Activated CD8-positive, alpha-beta T cell treated with anti-CD3 and anti-CD28 coated beads for 36 hours (primary cell): ENCODE data around the gene RNF224. TPM values are rescaled to one million over a fixed set of nuclear protein-coding genes. Genes with fewer than 3 reads are reported as not detected.

ENCODE experiments used
- ATAC-seq: fragments of 200-7000 bp; cut with Tn5 transposase; one replicate; pipeline ENCODE4 v1.10.0; 2021; ENCODE audit warnings: mild to moderate bottlenecking, moderate library complexity
- CTCF ChIA-PET: fragments of 350-600 bp; sonication (Branson Sonifier 250); formaldehyde crosslinking; loops from one replicate; lab custom pipeline; 2021; ENCODE audit warnings: antibody characterized with exemption; lab: Charles Lee
- POLR2A ChIA-PET: fragments of 350-600 bp; sonication (Branson Sonifier 250); formaldehyde crosslinking; loops from one replicate; lab custom pipeline; 2021; ENCODE audit warnings: antibody characterized with exemption; lab: Charles Lee
- DNase-seq: peaks from one replicate; pipeline ENCODE4 v3.0.0-alpha.2; 2020
- H3K27ac Mint-ChIP-seq: one replicate; pipeline ENCODE4 v1.8.0; 2021; ENCODE audit warnings: mild to moderate bottlenecking, mixed read lengths
- H3K27me3 Mint-ChIP-seq: one replicate; pipeline ENCODE4 v1.8.0; 2021; ENCODE audit warnings: mixed read lengths
- H3K36me3 Mint-ChIP-seq: one replicate; pipeline ENCODE4 v1.8.0; 2021; ENCODE audit warnings: low read depth, mixed read lengths
- H3K4me1 Mint-ChIP-seq: one replicate; pipeline ENCODE4 v1.8.0; 2021; ENCODE audit warnings: low read depth, mixed read lengths
- H3K4me3 Mint-ChIP-seq: one replicate; pipeline ENCODE4 v1.8.0; 2021; ENCODE audit warnings: mild to moderate bottlenecking, moderate library complexity, mixed read lengths
- H3K9me3 Mint-ChIP-seq: one replicate; pipeline ENCODE4 v1.8.0; 2021; ENCODE audit warnings: mixed read lengths
- CTCF ChIP-seq: fragments of 200-600 bp; IDR thresholded peaks from one replicate; pipeline ENCODE4 v1.8.0; 2022; ENCODE audit warnings: antibody characterized with exemption, mild to moderate bottlenecking
- intact Hi-C: fragments of 100-400 bp; cut with micrococcal nuclease; formaldehyde crosslinking; loops from one replicate; pipeline ENCODE4 v1.10.0; 2022
- total RNA-seq, 2 experiments: library from RNA; stranded (reverse); gene quantifications; one replicate each; pipeline ENCODE4 v1.2.3, GENCODE V29; 2021

RNF224 gene
- total RNA-seq, 2 experiments from 2014 or later, result not detected

GRCh38 chr9:137180491-137180890 lies 46.8 kb upstream of the RNF224 start:
- intact Hi-C loops, result no loop called here
- ChIA-PET POLR2A (interaction anchor here (0.7 to 1.5 kb wide), 6 partner anchors 10 to 94 kb away, joined by 3 to 7 read pairs (median 4); partner anchors contain the start of genes CYSRT1, LRRC26, MAN1B1 and TMEM210), CTCF (no interaction called here)
- ATAC-seq, result no peak
- Mint-ChIP-seq H3K4me1 (peaks cover 2% of the 10 kb centered on the region), H3K27ac (no peak overlapping the region), H3K36me3 (peaks cover 4% of the 10 kb centered on the region), H3K9me3 (no peaks in the 10 kb centered on the region), H3K4me3 (no peak overlapping the region), H3K27me3 (no peaks in the 10 kb centered on the region)
- TF ChIP-seq CTCF, result no peak
- DNase-seq, result no peak

GRCh38 chr9:137181680-137182079 lies 45.6 kb upstream of the RNF224 start:
- Mint-ChIP-seq H3K4me1 (peaks cover 8% of the 10 kb centered on the region), H3K36me3 (peaks cover 4% of the 10 kb centered on the region), H3K4me3 (no peak overlapping the region), H3K27me3 (no peaks in the 10 kb centered on the region), H3K27ac (no peak overlapping the region), H3K9me3 (no peaks in the 10 kb centered on the region)
- POLR2A ChIA-PET, result interaction anchor here (0.8 to 1.5 kb wide), 2 partner anchors 11 to 13 kb away, joined by 4 to 7 read pairs; partner anchors contain the start of genes LRRC26 and TMEM210
- no peak for ATAC-seq
- no peak for DNase-seq
- CTCF ChIA-PET, result no interaction called here
- TF ChIP-seq CTCF, result no peak
- intact Hi-C loops, result no loop called here

GRCh38 chr9:137182836-137183235 lies 44.5 kb upstream of the RNF224 start:
- peaks cover 17% of the 10 kb centered on the region for H3K4me1 Mint-ChIP-seq
- no peak for TF ChIP-seq CTCF
- H3K27ac Mint-ChIP-seq, result no peak overlapping the region
- ChIA-PET POLR2A (no interaction called here), CTCF (no interaction called here)
- DNase-seq, result no peak
- no peak overlapping the region for H3K4me3 Mint-ChIP-seq
- intact Hi-C loops, result no loop called here
- no peak for ATAC-seq
- H3K36me3 Mint-ChIP-seq, result peaks cover 6% of the 10 kb centered on the region
- no peaks in the 10 kb centered on the region for H3K9me3 Mint-ChIP-seq
- no peaks in the 10 kb centered on the region for H3K27me3 Mint-ChIP-seq

GRCh38 chr9:137183980-137184595 lies 43.2 kb upstream of the RNF224 start:
- peaks cover 6% of the 10 kb centered on the region for H3K36me3 Mint-ChIP-seq
- H3K27me3 Mint-ChIP-seq, result no peaks in the 10 kb centered on the region
- TF ChIP-seq CTCF, result no peak
- H3K4me1 Mint-ChIP-seq, result peaks cover 17% of the 10 kb centered on the region
- ChIA-PET POLR2A (no interaction called here), CTCF (no interaction called here)
- no peak for ATAC-seq
- no peaks in the 10 kb centered on the region for H3K9me3 Mint-ChIP-seq
- intact Hi-C loops, result no loop called here
- no peak overlapping the region for H3K27ac Mint-ChIP-seq
- no peak overlapping the region for H3K4me3 Mint-ChIP-seq
- no peak for DNase-seq

GRCh38 chr9:137184881-137185660 lies 42.2 kb upstream of the RNF224 start:
- H3K4me1 Mint-ChIP-seq, result peaks cover 26% of the 10 kb centered on the region
- TF ChIP-seq CTCF, result no peak
- intact Hi-C loops, result no loop called here
- peaks cover 8% of the 10 kb centered on the region for H3K36me3 Mint-ChIP-seq
- no peaks in the 10 kb centered on the region for H3K9me3 Mint-ChIP-seq
- ATAC-seq, result no peak
- no peak overlapping the region for H3K4me3 Mint-ChIP-seq
- POLR2A ChIA-PET, result interaction anchor here (1.0 kb wide), 1 partner anchor 10 kb away, joined by 3 read pairs; no protein-coding TSS in a partner anchor
- DNase-seq, result no peak
- no peak overlapping the region for H3K27ac Mint-ChIP-seq
- CTCF ChIA-PET, result no interaction called here
- no peaks in the 10 kb centered on the region for H3K27me3 Mint-ChIP-seq
